ENCODE data around the gene CYB5R3.

Gene CYB5R3

DNA sequence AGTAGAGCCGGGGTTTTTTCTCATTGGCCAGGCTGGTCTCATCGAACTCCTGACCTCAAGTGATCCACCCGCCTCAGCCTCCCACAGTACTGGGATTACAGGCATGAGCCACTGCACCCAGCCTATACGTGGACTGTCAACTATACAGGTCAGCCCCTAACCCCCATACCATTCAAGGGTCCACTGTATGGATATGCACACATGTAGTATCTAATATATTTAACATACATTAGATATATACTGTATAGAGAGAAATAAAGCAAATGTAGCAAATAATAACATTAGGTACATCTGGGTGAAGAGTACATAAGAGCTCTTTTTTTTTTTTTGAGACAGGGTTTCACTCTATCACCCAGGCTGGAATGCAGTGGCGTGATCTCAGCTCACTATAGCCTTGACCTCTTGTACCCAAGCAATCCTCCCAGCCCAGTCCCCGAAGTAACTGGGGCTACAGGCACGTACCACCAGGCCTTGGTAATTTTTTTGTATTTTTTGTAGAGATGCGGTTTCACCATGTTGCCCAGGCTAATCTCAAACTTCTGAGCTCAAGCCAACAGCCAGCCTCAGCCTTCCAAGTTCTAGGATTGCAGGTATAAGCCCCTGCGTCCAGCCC is 7.3 kb downstream of the CYB5R3 start:
- TF ChIP-seq CREB1 (IDR thresholded peaks at IDR 0.05; ENCODE audit: low read depth): no peak
- TF ChIP-seq RAD21 (IDR thresholded peaks at IDR 0.05; ENCODE audit: low read depth): no peak
- TF ChIP-seq TAF1 (IDR thresholded peaks at IDR 0.05; ENCODE audit: low read depth): no peak
- TF ChIP-seq, protein P1, sequence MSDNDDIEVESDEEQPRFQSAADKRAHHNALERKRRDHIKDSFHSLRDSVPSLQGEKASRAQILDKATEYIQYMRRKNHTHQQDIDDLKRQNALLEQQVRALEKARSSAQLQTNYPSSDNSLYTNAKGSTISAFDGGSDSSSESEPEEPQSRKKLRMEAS (IDR thresholded peaks at IDR 0.05): no peak
- TF ChIP-seq NFIC (IDR thresholded peaks at IDR 0.05): no peak
- TF ChIP-seq TEAD4 (IDR thresholded peaks at IDR 0.05): no peak
- TF ChIP-seq CEBPB (IDR thresholded peaks at IDR 0.05): no peak
- TF ChIP-seq, protein P2, sequence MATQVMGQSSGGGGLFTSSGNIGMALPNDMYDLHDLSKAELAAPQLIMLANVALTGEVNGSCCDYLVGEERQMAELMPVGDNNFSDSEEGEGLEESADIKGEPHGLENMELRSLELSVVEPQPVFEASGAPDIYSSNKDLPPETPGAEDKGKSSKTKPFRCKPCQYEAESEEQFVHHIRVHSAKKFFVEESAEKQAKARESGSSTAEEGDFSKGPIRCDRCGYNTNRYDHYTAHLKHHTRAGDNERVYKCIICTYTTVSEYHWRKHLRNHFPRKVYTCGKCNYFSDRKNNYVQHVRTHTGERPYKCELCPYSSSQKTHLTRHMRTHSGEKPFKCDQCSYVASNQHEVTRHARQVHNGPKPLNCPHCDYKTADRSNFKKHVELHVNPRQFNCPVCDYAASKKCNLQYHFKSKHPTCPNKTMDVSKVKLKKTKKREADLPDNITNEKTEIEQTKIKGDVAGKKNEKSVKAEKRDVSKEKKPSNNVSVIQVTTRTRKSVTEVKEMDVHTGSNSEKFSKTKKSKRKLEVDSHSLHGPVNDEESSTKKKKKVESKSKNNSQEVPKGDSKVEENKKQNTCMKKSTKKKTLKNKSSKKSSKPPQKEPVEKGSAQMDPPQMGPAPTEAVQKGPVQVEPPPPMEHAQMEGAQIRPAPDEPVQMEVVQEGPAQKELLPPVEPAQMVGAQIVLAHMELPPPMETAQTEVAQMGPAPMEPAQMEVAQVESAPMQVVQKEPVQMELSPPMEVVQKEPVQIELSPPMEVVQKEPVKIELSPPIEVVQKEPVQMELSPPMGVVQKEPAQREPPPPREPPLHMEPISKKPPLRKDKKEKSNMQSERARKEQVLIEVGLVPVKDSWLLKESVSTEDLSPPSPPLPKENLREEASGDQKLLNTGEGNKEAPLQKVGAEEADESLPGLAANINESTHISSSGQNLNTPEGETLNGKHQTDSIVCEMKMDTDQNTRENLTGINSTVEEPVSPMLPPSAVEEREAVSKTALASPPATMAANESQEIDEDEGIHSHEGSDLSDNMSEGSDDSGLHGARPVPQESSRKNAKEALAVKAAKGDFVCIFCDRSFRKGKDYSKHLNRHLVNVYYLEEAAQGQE (IDR thresholded peaks at IDR 0.05; ENCODE audit: low read depth): no peak
- TF ChIP-seq, protein P3, sequence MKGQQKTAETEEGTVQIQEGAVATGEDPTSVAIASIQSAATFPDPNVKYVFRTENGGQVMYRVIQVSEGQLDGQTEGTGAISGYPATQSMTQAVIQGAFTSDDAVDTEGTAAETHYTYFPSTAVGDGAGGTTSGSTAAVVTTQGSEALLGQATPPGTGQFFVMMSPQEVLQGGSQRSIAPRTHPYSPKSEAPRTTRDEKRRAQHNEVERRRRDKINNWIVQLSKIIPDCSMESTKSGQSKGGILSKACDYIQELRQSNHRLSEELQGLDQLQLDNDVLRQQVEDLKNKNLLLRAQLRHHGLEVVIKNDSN (IDR thresholded peaks at IDR 0.05): no peak

DNA sequence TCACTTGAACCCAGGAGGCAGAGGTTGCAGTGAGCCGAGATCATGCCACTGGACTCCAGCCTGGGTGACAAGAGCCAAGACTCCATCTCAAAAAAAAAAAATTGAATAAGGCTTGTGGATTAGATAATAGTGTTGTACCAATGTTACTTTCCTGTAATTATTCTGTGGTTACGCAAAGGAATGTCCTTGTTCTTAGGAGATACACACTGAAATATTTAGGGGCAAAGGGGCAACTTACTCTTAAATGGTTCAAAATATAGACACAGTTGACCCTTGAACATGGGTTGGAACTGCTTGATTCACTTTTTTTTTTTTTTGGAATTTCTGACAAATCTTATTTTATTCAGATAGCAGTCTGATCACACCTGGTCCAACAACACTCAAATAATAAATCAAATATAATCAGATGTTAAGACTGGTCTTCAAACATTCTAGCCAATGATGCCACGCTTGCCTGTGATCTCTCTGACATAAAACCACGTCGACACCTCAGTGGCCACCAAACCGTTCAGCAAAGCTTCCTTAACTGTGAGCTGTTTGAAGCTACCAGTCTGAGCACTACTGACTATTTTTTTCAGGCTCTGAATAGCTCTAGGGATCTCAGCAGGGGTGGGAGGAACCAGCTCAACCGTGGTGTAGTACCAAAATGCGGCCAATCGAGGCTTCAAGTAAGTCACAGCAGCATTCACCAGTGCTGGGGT is 9.5 kb downstream of the CYB5R3 start:
- no peak for TF ChIP-seq RAD21 (IDR thresholded peaks at IDR 0.05; ENCODE audit: low read depth)
- TF ChIP-seq, protein P3 (IDR thresholded peaks at IDR 0.05): no peak
- no peak for TF ChIP-seq CREB1 (IDR thresholded peaks at IDR 0.05; ENCODE audit: low read depth)
- TF ChIP-seq, protein P2 (IDR thresholded peaks at IDR 0.05; ENCODE audit: low read depth): no peak
- TF ChIP-seq TAF1 (IDR thresholded peaks at IDR 0.05; ENCODE audit: low read depth): no peak
- TF ChIP-seq CEBPB (IDR thresholded peaks at IDR 0.05): no peak
- TF ChIP-seq ZBTB7A (IDR thresholded peaks at IDR 0.05; ENCODE audit: low read depth): no peak
- TF ChIP-seq TCF12 (IDR thresholded peaks at IDR 0.05; ENCODE audit: low read depth): no peak
- no peak for TF ChIP-seq YY1 (IDR thresholded peaks at IDR 0.05; ENCODE audit: low read depth)
- no peak for TF ChIP-seq FOXM1 (IDR thresholded peaks at IDR 0.05; ENCODE audit: borderline replicate concordance, low read depth)
- no peak for TF ChIP-seq TEAD4 (IDR thresholded peaks at IDR 0.05)
- TF ChIP-seq EGR1 (IDR thresholded peaks at IDR 0.05): no peak
- TF ChIP-seq EP300 (IDR thresholded peaks at IDR 0.05; ENCODE audit: borderline replicate concordance): no peak
- no peak for TF ChIP-seq NFIC (IDR thresholded peaks at IDR 0.05)
- TF ChIP-seq, protein P1 (IDR thresholded peaks at IDR 0.05): no peak

DNA sequence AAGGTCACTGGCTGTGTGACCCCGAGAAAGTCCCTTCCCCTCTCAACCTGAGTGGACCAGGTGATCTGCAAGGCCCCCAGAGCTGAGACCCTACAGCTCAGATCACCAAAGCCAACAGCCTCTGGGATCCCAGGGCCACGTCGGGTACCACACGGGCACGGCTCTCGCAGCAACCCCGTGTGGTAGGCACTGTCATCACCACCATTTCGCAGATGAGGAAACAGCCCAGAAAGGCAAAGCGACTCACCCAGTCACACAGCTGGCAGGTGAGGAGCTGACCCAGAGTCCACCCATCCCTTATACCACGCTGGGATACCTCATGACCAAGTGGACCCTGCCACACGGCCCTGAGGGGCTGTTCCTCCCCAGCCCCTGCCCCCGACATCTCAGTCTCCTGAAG is 11.6 kb downstream of the CYB5R3 start:
- TF ChIP-seq EP300 (IDR thresholded peaks at IDR 0.05; ENCODE audit: borderline replicate concordance) (no peak), RAD21 (IDR thresholded peaks at IDR 0.05; ENCODE audit: low read depth) (no peak), CEBPB (IDR thresholded peaks at IDR 0.05) (no peak), EGR1 (IDR thresholded peaks at IDR 0.05) (no peak), YY1 (IDR thresholded peaks at IDR 0.05; ENCODE audit: low read depth) (no peak), NFIC (IDR thresholded peaks at IDR 0.05) (no peak), ZBTB7A (IDR thresholded peaks at IDR 0.05; ENCODE audit: low read depth) (no peak), TCF12 (IDR thresholded peaks at IDR 0.05; ENCODE audit: low read depth) (no peak), CREB1 (IDR thresholded peaks at IDR 0.05; ENCODE audit: low read depth) (no peak), TEAD4 (IDR thresholded peaks at IDR 0.05) (no peak), FOXM1 (IDR thresholded peaks at IDR 0.05; ENCODE audit: borderline replicate concordance, low read depth) (no peak), TAF1 (IDR thresholded peaks at IDR 0.05; ENCODE audit: low read depth) (no peak)
- TF ChIP-seq, protein P1 (IDR thresholded peaks at IDR 0.05): no peak
- TF ChIP-seq, protein P2 (IDR thresholded peaks at IDR 0.05; ENCODE audit: low read depth): no peak
- TF ChIP-seq, protein P3 (IDR thresholded peaks at IDR 0.05): no peak

Data from Ishikawa (cell line).